DMS 273 treated with DMSO at 0.1 percent for 48 hours (cell line): ENCODE data around the gene BCL2L12.
"Not testable (repeated sequence)": the region's sequence is repeated elsewhere in the genome, so short reads cannot be mapped to it uniquely, and the experiment has no call there.

Experiments used
- DNase-seq: peaks from one replicate; lab custom pipeline; 2025; lab: John Stamatoyannopoulos, UW

The BCL2L12 gene

GRCh38 chr19:49665351-49666119 is at the start of gene BCL2L12, which contains the start of gene IRF3:
Gene BCL2L12, plus strand, starts transcription at chr19:49665933. Its CDS starts 760 bp downstream, at chr19:49666693.
Gene IRF3, minus strand, starts transcription at chr19:49665857. Its CDS starts 1,019 bp downstream, at chr19:49664838.
- DNase-seq: peak; percentile 88

- no peak for DNase-seq
Measured at GRCh38 chr19:49616532-49616931, 49.2 kb upstream of the BCL2L12 start.

- DNase-seq: no peak
Measured at GRCh38 chr19:49616945-49617344, 48.8 kb upstream of the BCL2L12 start.

- DNase-seq: not testable (repeated sequence)
Measured at GRCh38 chr19:49617860-49618259, 47.9 kb upstream of the BCL2L12 start.

GRCh38 chr19:49624967-49625910 is 40.5 kb upstream of the BCL2L12 start:
- DNase-seq: no peak

GRCh38 chr19:49626226-49626625 is 39.5 kb upstream of the BCL2L12 start:
- DNase-seq: no peak

GRCh38 chr19:49629659-49630058 is 36.1 kb upstream of the BCL2L12 start:
- DNase-seq: no peak

GRCh38 chr19:49631014-49631588 is 34.6 kb upstream of the BCL2L12 start:
- DNase-seq: peak; percentile 20

GRCh38 chr19:49631610-49632192 is 34.0 kb upstream of the BCL2L12 start:
- DNase-seq: no peak

- no peak for DNase-seq
Measured at GRCh38 chr19:49632576-49632975, 33.2 kb upstream of the BCL2L12 start.

- not testable (repeated sequence) for DNase-seq
Measured at GRCh38 chr19:49633273-49633672, 32.5 kb upstream of the BCL2L12 start.

GRCh38 chr19:49635530-49636232 is 30.1 kb upstream of the BCL2L12 start:
- DNase-seq: no peak

- no peak for DNase-seq
Measured at GRCh38 chr19:49636233-49636932, 29.4 kb upstream of the BCL2L12 start.

GRCh38 chr19:49637821-49638738 is 27.7 kb upstream of the BCL2L12 start:
- no peak for DNase-seq

- no peak for DNase-seq
Measured at GRCh38 chr19:49639401-49640112, 26.2 kb upstream of the BCL2L12 start.

- DNase-seq: peak; percentile 99
Measured at GRCh38 chr19:49640113-49640898, 25.4 kb upstream of the BCL2L12 start, which contains the start of gene RRAS. Gene RRAS, minus strand, starts transcription at chr19:49640143. Its CDS starts 45 bp downstream, at chr19:49640098.

GRCh38 chr19:49641688-49642491 is 23.8 kb upstream of the BCL2L12 start, which contains the start of gene SCAF1:
Gene SCAF1, plus strand, starts transcription at chr19:49642209. Its CDS starts 2,818 bp downstream, at chr19:49645027.
- DNase-seq: peak; percentile 97
